Measurements from ENCODE around the gene CDT1. TPM values are rescaled to one million over a fixed set of nuclear protein-coding genes. Genes with fewer than 3 reads are reported as not detected.

Gene CDT1
- total RNA-seq, 1 experiment from 2014 or later = 154 TPM

GRCh38 chr16:88811769-88812512 is 8.4 kb downstream of the CDT1 start, which contains the start of gene APRT (continued):
- TF ChIP-seq ARID4B (CRISPR knock-in tag; IDR thresholded peaks at IDR 0.05; ENCODE audit: borderline replicate concordance) = no peak; the same call in 1 of the 2 replicates
- peak; percentile 85 for TF ChIP-seq HMGXB4 (CRISPR knock-in tag; IDR thresholded peaks at IDR 0.05)
- TF ChIP-seq FOXP4 (CRISPR knock-in tag; IDR thresholded peaks at IDR 0.05) = 0 out of 2 replicates have a peak, but pooled peaks have one; percentile 21
- TF ChIP-seq NR1H2 (CRISPR knock-in tag; IDR thresholded peaks at IDR 0.05) = no peak
- no peak for TF ChIP-seq ZSCAN18 (CRISPR knock-in tag; IDR thresholded peaks at IDR 0.05)
- TF ChIP-seq ZNF425 (CRISPR knock-in tag; conservative IDR thresholded peaks at IDR 0.05) = no peak
- no peak for TF ChIP-seq GTF2I (CRISPR knock-in tag; conservative IDR thresholded peaks at IDR 0.05)
- peak; percentile 70; the same call in 1 of the 2 replicates for TF ChIP-seq EMX1 (CRISPR knock-in tag; IDR thresholded peaks at IDR 0.05)
- TF ChIP-seq OVOL2 (CRISPR knock-in tag; IDR thresholded peaks at IDR 0.05; ENCODE audit: borderline replicate concordance) = no peak
- no peak for TF ChIP-seq AFF4 (CRISPR knock-in tag; IDR thresholded peaks at IDR 0.05; ENCODE audit: borderline replicate concordance)
- peak; percentile 85; the same call in 1 of the 2 replicates for TF ChIP-seq SMAD3 (CRISPR knock-in tag; IDR thresholded peaks at IDR 0.05; ENCODE audit: borderline replicate concordance)
- TF ChIP-seq MAX (CRISPR knock-in tag; IDR thresholded peaks at IDR 0.05) = peak; percentile 94
- TF ChIP-seq ATF1 (CRISPR knock-in tag; IDR thresholded peaks at IDR 0.05) = no peak; the same call in 1 of the 2 replicates
- no peak for TF ChIP-seq SOX15 (CRISPR knock-in tag; IDR thresholded peaks at IDR 0.05)
- TF ChIP-seq ESRRA (CRISPR knock-in tag; IDR thresholded peaks at IDR 0.05; ENCODE audit: borderline replicate concordance) = peak; percentile 50; the same call in 1 of the 2 replicates
- no peak; the same call in 1 of the 2 replicates for TF ChIP-seq CREB1 (CRISPR knock-in tag; IDR thresholded peaks at IDR 0.05)
- TF ChIP-seq ZBTB43 (CRISPR knock-in tag; IDR thresholded peaks at IDR 0.05) = peak; percentile 22
- TF ChIP-seq GRHL2 (CRISPR knock-in tag; IDR thresholded peaks at IDR 0.05; ENCODE audit: insufficient replicate concordance, severe bottlenecking) = no peak
- TF ChIP-seq ZNF138 (CRISPR knock-in tag; conservative IDR thresholded peaks at IDR 0.05) = no peak
- peak; percentile 42; the same call in 1 of the 2 replicates for TF ChIP-seq ZNF219 (CRISPR knock-in tag; IDR thresholded peaks at IDR 0.05; ENCODE audit: borderline replicate concordance)

Measured in WTC11 (cell line).